ENCODE measurements around the gene LANCL1.

DNA sequence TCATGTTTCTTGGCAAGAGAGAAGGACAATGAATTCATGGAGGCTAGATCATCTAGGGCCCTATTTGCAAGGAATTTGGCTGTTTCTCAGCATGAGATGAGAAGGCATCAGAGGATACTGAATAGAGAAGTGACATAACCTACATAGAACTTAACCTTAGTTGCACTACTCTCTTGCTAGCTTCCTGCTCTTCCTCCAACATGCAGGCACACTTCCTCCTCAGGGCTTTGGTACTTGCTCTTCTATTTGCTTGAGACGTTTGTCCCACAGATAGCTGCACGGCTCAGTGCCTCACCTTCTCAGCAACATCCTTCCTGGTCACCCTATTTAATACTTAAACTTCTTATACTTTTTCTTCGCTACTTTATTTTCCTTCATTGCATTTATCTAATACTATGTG is 20.0 kb upstream of the LANCL1 start:
- TF ChIP-seq POLR2AphosphoS5 (IDR thresholded peaks at IDR 0.05; ENCODE audit: insufficient read depth in 1 of 2, low read depth in 1 of 2) = no peak
- TF ChIP-seq, protein P1, sequence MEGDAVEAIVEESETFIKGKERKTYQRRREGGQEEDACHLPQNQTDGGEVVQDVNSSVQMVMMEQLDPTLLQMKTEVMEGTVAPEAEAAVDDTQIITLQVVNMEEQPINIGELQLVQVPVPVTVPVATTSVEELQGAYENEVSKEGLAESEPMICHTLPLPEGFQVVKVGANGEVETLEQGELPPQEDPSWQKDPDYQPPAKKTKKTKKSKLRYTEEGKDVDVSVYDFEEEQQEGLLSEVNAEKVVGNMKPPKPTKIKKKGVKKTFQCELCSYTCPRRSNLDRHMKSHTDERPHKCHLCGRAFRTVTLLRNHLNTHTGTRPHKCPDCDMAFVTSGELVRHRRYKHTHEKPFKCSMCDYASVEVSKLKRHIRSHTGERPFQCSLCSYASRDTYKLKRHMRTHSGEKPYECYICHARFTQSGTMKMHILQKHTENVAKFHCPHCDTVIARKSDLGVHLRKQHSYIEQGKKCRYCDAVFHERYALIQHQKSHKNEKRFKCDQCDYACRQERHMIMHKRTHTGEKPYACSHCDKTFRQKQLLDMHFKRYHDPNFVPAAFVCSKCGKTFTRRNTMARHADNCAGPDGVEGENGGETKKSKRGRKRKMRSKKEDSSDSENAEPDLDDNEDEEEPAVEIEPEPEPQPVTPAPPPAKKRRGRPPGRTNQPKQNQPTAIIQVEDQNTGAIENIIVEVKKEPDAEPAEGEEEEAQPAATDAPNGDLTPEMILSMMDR (IDR thresholded peaks at IDR 0.05) = no peak
